ENCODE measurements around the gene PRIMA1. TPM values are rescaled to one million over a fixed set of nuclear protein-coding genes. Genes with fewer than 3 reads are reported as not detected.

PRIMA1 gene
- total and polyA plus RNA-seq, 10 of the 15 experiments (the other 5 are each of a cell fraction or from before 2014, with no cell fraction given): not detected

- WGBS (ENCODE audit: insufficient coverage, insufficient replicate concordance, low lambda C conversion rate, missing lambda C conversion rate): 38% methylated on average over 2 of the region's 2 CpGs
- no peaks in the 10 kb centered on the region for H3K79me2 ChIP-seq (ENCODE audit: control insufficient read depth, insufficient read depth, low read length)
- DNase-seq (ENCODE audit: low read depth, low spot score): no peak
- intact Hi-C loops (cut with micrococcal nuclease; ENCODE audit: unreplicated experiment): no loop called here
- CTCF ChIA-PET: no interaction called here
- in situ Hi-C loops (cut with MboI): no loop called here
- RAD21 ChIA-PET (ENCODE audit: unreplicated experiment): no interaction called here
- SMC1A ChIA-PET (ENCODE audit: uncharacterized antibody, unreplicated experiment): no interaction called here
- no peaks in the 10 kb centered on the region for H3K4me1 ChIP-seq (ENCODE audit: control insufficient read depth, insufficient read depth, low read length)
- no peak overlapping the region for H3K27ac ChIP-seq (ENCODE audit: control insufficient read depth, insufficient read depth)
- no peaks in the 10 kb centered on the region for H3K36me3 ChIP-seq (ENCODE audit: control insufficient read depth in 2 of 2, insufficient read depth in 2 of 2, low read length in 1 of 2)
- H3K9ac ChIP-seq (ENCODE audit: control insufficient read depth, insufficient read depth, low read length): no peak overlapping the region
- peaks cover 0 to 3% of the 10 kb centered on the region in 2 experiments; a peak in 2 of 4 replicates for H3K27me3 ChIP-seq (replicated peaks in 1 of 2; ENCODE audit: control insufficient read depth in 2 of 2, insufficient read depth in 2 of 2, low read length in 1 of 2)
- H3K4me3 ChIP-seq: no peak overlapping the region
- no TSS peak for BruUV-seq (replicated peaks)
- POLR2A ChIA-PET: no interaction called here
- H3K4me2 ChIP-seq (ENCODE audit: control insufficient read depth, insufficient read depth): no peak overlapping the region
- H4K20me1 ChIP-seq (ENCODE audit: control insufficient read depth, insufficient read depth): no peaks in the 10 kb centered on the region
- no peak for FAIRE-seq
- TF ChIP-seq ATF7 (IDR thresholded peaks at IDR 0.05; ENCODE audit: low read depth) (no peak), TCF3 (IDR thresholded peaks at IDR 0.05; ENCODE audit: borderline replicate concordance, insufficient read depth, low read depth, low read length) (no peak), ZSCAN29 (IDR thresholded peaks at IDR 0.05) (no peak), E2F8 (IDR thresholded peaks at IDR 0.05; ENCODE audit: low read depth, partially characterized antibody) (no peak), CREM (IDR thresholded peaks at IDR 0.05; ENCODE audit: low read depth) (no peak), STAT3 (IDR thresholded peaks at IDR 0.05; ENCODE audit: low read depth, low read length) (no peak), PML (IDR thresholded peaks at IDR 0.05; ENCODE audit: low read length) (no peak), RAD51 (IDR thresholded peaks at IDR 0.05) (peak; percentile 43; the same call in 1 of the 2 replicates)
- no peak for ATAC-seq
- no peaks in the 10 kb centered on the region for H3K9me3 ChIP-seq (replicated peaks; ENCODE audit: control insufficient read depth, insufficient read depth, low read length)
- H2AFZ ChIP-seq (ENCODE audit: control insufficient read depth, low read depth, low read length): no peak overlapping the region
Observed at GRCh38 chr14:93701562-93701961, 86.7 kb downstream of the PRIMA1 start.

Measured in GM12878 (cell line).